HG03520 (cell line): ENCODE measurements around the gene HRAS.

Source experiments
- ATAC-seq: cut with Tn5 transposase; IDR thresholded peaks from one replicate; pipeline ENCODE4 v1.9.1; 2021; ENCODE audit warnings: mild to moderate bottlenecking, moderate library complexity; ENCODE audit not compliant: unreplicated experiment

Gene HRAS

GRCh38 chr11:514606-515005 lies 20.8 kb downstream of the HRAS start:
- ATAC-seq = no peak

DNA sequence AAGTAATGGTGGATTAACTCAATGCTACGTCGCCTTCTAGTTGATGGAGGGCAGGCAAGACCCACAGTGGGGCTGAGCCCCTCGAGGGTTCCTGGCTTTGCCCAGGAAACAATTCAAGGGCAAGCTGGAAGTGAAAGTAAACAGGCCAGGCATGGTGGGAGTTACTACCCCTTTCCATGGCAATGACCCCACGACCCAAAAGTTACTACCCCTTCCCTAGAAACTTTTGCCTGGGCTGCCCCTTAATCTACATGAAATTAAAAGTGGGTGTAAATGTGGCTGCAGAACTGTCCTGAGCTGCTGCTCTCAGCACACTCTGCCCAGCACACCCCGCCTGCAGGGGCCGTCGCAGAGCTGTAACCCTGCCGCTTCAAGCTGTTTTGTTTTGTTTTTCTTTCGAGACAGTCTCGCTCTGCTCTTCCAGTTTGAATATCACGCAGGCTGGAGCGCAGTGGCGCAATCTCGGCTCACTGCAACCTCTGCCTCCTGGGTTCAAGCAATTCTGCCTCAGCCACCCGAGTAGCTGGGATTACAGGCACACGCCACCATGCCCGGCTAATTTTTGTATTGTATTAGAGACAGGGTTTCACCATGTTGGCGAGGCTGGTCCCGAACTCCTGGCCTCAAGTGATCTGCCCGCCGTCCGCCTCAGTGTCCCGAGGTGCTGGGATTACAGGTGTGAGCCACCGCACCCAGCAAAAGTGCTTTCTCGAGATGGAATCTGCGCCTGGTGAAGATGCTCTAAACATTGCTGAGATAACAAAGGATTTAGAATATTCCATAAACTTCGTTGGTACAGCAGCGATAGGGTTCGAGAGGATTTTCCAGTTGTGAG lies 22.4 kb downstream of the HRAS start:
- no peak for ATAC-seq

DNA sequence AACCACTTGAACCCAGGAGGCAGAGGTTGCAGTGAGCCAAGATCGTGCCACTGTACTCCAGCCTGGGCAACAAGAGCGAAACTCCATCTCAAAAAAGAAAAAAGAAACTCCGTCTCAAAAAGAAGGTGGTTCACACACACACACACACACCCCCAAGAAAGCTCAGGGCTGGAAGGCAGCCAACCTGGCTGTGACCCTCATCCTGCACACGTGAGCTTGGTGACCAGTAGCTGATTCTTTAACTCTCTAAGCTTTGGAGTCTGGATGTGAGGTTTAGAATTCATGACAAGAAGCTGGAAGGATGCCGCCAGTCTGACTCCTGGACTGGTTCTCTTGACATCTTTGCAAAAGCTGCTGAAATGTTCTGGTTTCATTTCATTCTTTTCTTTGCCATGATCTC lies 26.4 kb downstream of the HRAS start:
- ATAC-seq = no peak

- no peak for ATAC-seq
Observed at GRCh38 chr11:507727-508515, 27.5 kb downstream of the HRAS start.

GRCh38 chr11:506995-507726 lies 28.2 kb downstream of the HRAS start, which contains the start of gene RNH1:
Gene RNH1, minus strand, starts transcription at chr11:507242. Its CDS starts 5,080 bp downstream, at chr11:502162.
- ATAC-seq = peak; percentile 37

DNA sequence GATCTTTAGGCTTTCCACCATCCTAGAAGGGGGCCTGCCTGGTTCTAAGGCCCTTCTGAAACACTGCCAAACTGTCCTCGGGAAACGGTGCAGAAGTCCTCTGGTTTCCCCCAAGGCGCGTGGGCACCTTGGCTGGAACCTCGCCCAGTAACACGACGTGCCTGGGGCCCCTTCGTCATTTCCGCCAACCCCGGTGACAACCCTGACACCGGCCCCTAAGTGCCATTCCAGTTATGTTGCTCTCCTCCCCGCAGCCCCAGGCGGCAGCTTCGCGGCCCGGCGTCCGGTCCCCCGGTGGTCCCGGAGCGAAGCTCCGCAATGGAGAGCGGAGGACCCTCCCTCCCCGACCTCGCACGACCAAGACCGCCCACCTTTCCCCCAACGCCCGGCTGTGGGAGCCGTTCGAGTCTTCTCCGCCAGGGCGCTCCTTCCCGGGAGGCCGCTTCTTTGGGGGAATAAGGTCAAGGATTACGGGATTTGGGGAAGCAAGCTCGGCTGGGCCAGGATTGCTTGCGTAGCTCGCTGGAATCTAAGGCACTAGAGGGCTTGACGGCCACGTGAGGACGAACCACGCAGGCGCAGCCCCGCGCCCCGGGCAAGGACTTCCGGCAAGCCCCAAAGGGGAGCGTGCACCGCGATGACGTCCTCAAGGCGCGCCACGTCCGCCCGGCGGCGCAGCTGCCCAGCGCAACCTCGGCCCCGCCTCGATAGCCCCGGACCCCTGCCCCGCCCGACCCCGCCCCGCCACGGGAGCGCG lies 29.0 kb downstream of the HRAS start:
- ATAC-seq = peak; percentile 53

DNA sequence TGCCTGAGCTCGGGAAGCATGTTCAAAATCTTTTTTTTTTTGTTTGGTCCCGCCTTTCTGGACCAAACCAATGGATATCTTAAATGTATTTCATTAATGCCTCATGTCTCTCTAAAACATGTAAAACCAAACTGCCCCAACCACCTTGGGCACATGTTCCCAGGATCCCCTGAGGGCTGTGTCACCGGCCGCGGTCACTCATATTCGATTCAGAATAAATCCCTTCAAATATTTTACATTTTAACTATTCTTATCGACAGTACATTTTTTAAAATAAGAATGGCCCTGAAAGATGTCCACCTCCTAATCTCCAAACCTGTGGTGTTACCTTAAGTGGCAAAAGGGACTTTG lies 30.4 kb downstream of the HRAS start:
- ATAC-seq = no peak

DNA sequence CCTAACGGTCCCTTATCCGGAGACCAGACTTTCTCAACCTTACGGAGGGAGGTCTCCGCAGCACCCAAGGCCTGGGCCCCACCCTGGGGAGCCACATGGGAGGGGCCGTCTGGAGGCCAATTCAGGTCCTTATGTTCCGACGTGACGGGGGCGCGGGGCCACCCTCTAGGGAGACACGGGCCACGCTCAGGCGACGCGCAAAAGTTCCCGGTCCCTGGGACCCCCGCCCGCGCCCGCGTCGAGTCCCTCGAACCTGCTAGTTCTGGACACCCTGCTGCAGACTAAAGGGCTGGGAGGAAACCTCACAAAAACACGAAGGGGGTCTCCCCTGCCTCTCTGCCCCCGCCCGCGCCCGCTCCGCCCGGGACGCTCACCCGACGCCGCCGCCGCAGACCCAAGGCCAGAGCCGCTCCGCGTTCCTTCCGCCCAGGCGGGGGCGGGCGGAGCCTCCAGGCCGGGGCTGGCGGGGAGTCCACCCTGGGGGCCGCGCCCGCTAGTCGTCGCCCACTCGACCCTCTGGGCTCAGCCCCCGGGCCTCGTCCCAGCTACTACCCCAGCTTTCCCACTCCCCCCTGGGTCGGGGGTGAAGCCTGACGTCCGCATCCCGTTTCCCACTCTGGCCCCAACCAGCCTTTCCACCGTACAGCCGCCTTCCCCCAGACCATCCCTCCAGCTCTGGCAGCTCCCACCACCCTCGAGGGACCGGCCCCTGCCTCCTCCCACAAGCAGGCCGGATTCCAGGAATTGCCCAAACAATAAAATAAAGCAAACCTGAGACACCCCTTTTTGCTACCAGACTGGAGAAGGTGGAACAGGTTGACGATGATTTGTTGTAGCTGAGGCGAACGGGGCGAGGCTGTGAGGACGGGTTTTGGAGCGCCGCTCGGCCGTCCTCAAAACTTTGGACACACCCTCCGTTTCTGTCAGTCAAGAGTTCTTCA lies 31.1 kb downstream of the HRAS start:
- ATAC-seq = no peak

- ATAC-seq = no peak
Observed at GRCh38 chr11:503179-503981, 32.0 kb downstream of the HRAS start.

DNA sequence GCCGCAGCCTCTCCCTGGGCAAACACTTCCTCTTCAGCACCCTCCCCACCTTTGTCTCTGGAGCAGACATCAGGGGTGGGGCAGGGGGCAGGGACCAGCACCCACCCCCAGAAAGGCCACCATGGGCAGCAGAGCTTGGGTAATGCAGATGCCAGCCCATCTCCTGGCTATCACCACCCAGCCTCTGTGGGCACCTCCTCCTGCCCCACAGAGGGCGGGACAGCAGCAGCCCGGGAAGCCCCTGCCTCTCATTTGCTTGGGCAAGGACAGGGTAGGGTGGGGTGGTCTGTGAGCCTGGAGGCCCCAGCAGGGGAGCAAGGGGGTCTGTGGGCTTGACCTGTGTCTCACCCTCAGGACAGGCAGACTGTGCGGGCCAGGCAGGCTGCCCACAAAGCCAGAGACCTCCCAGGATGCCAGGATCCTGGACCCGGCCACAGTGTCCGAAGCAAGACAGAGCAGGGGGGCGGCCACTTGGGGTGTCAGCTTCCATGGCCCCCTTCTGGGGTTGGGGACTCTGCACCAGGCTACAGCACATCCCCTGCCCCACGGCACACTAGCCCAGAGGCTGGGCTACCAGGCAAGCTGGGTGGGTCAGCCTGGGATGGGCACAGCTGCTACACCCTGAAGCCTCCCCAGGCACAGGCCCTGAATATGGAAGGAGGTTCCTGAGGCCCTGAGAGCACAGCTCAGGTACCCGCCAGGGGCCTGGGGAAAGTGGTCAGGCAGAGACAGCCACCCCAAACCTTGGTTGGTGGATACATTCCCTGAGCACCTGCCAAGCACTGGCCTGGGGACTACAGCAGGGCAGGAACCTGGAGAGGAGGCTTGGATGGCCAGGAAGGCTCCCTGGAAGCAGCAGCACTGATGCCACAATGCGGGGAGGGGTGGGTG lies 32.8 kb downstream of the HRAS start:
- no peak for ATAC-seq

- no peak for ATAC-seq
Observed at GRCh38 chr11:501683-502287, 33.6 kb downstream of the HRAS start.

- ATAC-seq = no peak
Observed at GRCh38 chr11:501001-501682, 34.2 kb downstream of the HRAS start.

GRCh38 chr11:499201-500076 lies 35.9 kb downstream of the HRAS start:
- ATAC-seq = no peak

GRCh38 chr11:498297-499181 lies 36.8 kb downstream of the HRAS start:
- no peak for ATAC-seq
